Activated CD4-positive, alpha-beta memory T cell treated with anti-CD3 and anti-CD28 coated beads for 36 hours (primary cell): ENCODE measurements around the gene SPTB. TPM values are rescaled to one million over a fixed set of nuclear protein-coding genes. Genes with fewer than 3 reads are reported as not detected.

Source experiments
- CTCF ChIA-PET: fragments of 350-600 bp; sonication (Branson Sonifier 250); formaldehyde crosslinking; loops from one replicate; lab custom pipeline; 2021; ENCODE audit warnings: antibody characterized with exemption, inconsistent platforms; lab: Charles Lee
- POLR2A ChIA-PET: fragments of 350-600 bp; sonication (Branson Sonifier 250); formaldehyde crosslinking; loops from one replicate; lab custom pipeline; 2021; ENCODE audit warnings: antibody characterized with exemption; lab: Charles Lee
- DNase-seq: peaks from one replicate; pipeline ENCODE4 v3.0.0-alpha.2; 2020
- H3K27ac Mint-ChIP-seq: one replicate; pipeline ENCODE4 v1.8.0; 2021; ENCODE audit warnings: mixed read lengths
- H3K27me3 Mint-ChIP-seq: one replicate; pipeline ENCODE4 v1.8.0; 2021; ENCODE audit warnings: mixed read lengths
- H3K36me3 Mint-ChIP-seq: one replicate; pipeline ENCODE4 v1.8.0; 2021; ENCODE audit warnings: mixed read lengths
- H3K4me1 Mint-ChIP-seq: one replicate; pipeline ENCODE4 v1.8.0; 2021; ENCODE audit warnings: low read depth, mixed read lengths
- H3K4me3 Mint-ChIP-seq: one replicate; pipeline ENCODE4 v1.8.0; 2021; ENCODE audit warnings: mild to moderate bottlenecking, mixed read lengths
- H3K9me3 Mint-ChIP-seq: one replicate; pipeline ENCODE4 v1.8.0; 2021; ENCODE audit warnings: mixed read lengths
- intact Hi-C: fragments of 100-400 bp; cut with micrococcal nuclease; formaldehyde crosslinking; loops from one replicate; pipeline ENCODE4 v1.15.1; 2023
- total RNA-seq, 2 experiments: library from RNA; stranded (reverse); gene quantifications; one replicate each; pipeline ENCODE4 v1.2.3, GENCODE V29; 2021

The SPTB gene
- total RNA-seq, 2 experiments from 2014 or later, result 0.57 to 0.70 TPM

GRCh38 chr14:64865992-64866391 lies 13.7 kb downstream of the SPTB start:
- intact Hi-C loops, result no loop called here
- no peaks in the 10 kb centered on the region for H3K36me3 Mint-ChIP-seq
- ChIA-PET CTCF (interaction anchor here (1.5 kb wide), 1 partner anchor 43 kb away, joined by 6 read pairs; no protein-coding TSS in a partner anchor), POLR2A (no interaction called here)
- H3K9me3 Mint-ChIP-seq, result no peaks in the 10 kb centered on the region
- H3K27me3 Mint-ChIP-seq, result peaks cover 11% of the 10 kb centered on the region
- no peak overlapping the region for H3K27ac Mint-ChIP-seq
- DNase-seq, result no peak
- no peak overlapping the region for H3K4me3 Mint-ChIP-seq
- H3K4me1 Mint-ChIP-seq, result no peaks in the 10 kb centered on the region

GRCh38 chr14:64865109-64865508 lies 14.6 kb downstream of the SPTB start:
- DNase-seq, result no peak
- POLR2A ChIA-PET, result no interaction called here
- CTCF ChIA-PET, result interaction anchor here (1.2 to 1.5 kb wide), 2 partner anchors 27 to 42 kb away, joined by 5 to 6 read pairs; no protein-coding TSS in a partner anchor
- no peak overlapping the region for H3K27ac Mint-ChIP-seq
- no peak overlapping the region for H3K4me3 Mint-ChIP-seq
- no peaks in the 10 kb centered on the region for H3K9me3 Mint-ChIP-seq
- H3K4me1 Mint-ChIP-seq, result no peaks in the 10 kb centered on the region
- H3K27me3 Mint-ChIP-seq, result peaks cover 11% of the 10 kb centered on the region
- H3K36me3 Mint-ChIP-seq, result no peaks in the 10 kb centered on the region
- intact Hi-C loops, result no loop called here

DNA sequence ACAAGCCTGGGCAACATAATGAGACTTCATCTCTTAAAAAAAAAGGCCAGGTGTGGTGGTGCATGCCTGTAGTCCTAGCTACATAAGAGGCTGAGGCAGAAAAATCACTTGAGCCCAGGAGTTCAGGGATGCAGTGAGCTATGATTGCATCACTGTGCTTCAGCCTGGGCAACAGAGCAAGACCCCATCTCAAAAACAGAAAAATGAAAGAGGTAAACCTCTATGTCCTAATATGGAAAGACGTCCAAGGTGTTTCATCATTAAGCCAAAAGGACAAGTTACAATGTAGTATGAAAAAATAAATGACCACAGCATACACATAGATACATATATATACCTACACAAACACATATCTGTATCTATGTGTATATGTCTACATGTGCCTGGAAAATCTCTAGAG lies 15.4 kb downstream of the SPTB start:
- ChIA-PET POLR2A (interaction anchor here (0.6 kb wide), 1 partner anchor 14 kb away, joined by 3 read pairs; no protein-coding TSS in a partner anchor), CTCF (interaction anchor here (0.8 to 1.2 kb wide), 2 partner anchors 27 to 41 kb away, joined by 5 read pairs; no protein-coding TSS in a partner anchor)
- intact Hi-C loops, result no loop called here
- Mint-ChIP-seq H3K36me3 (no peaks in the 10 kb centered on the region), H3K4me1 (no peaks in the 10 kb centered on the region), H3K27me3 (peaks cover 10% of the 10 kb centered on the region), H3K27ac (no peak overlapping the region), H3K4me3 (no peak overlapping the region), H3K9me3 (no peaks in the 10 kb centered on the region)
- DNase-seq, result no peak

DNA sequence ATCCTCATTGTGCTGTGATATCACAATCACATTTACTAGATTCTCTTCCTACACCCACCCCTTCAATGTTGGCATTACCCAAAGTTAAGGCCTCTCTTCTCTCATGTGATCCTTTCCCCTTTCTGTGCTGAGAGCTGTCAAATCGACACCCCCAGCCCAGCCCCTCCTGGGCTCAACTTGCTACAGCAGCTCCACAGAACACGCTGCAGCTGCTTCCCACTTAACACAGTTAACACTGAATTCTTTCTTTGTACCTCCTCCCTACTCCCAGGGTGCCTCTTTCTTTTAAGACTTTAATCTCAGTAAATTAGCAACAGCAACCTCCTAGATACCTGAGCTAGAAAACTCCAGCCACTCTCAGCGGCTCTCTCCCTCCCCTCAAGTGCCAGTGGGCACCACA lies 17.8 kb downstream of the SPTB start:
- ChIA-PET POLR2A (no interaction called here), CTCF (interaction anchor here (0.6 kb wide), 1 partner anchor 28 kb away, joined by 3 read pairs; no protein-coding TSS in a partner anchor)
- H3K27ac Mint-ChIP-seq, result no peak overlapping the region
- H3K27me3 Mint-ChIP-seq, result peaks cover 7% of the 10 kb centered on the region
- DNase-seq, result no peak
- H3K9me3 Mint-ChIP-seq, result no peaks in the 10 kb centered on the region
- intact Hi-C loops, result no loop called here
- no peaks in the 10 kb centered on the region for H3K4me1 Mint-ChIP-seq
- H3K36me3 Mint-ChIP-seq, result no peaks in the 10 kb centered on the region
- no peak overlapping the region for H3K4me3 Mint-ChIP-seq

DNA sequence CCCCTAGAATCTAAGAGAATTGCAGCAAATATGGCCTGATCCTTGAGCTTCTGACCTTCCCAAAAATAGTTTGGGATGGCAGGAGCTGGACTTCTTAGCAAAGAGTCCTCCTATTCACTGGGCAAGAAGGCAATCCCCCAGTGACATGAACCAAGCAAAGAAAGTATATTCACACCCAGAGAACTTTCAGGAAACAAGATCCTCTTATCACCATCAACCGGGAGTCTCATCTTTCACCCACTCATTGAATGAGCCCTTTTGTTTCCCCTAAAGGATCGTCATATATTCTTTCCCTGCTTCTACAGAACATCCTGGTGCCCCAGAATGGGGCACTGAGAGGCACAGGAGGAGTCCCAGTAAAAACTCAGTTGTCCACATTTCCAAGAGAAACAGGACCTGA lies 19.7 kb downstream of the SPTB start:
- H3K36me3 Mint-ChIP-seq, result no peaks in the 10 kb centered on the region
- DNase-seq, result no peak
- no peaks in the 10 kb centered on the region for H3K4me1 Mint-ChIP-seq
- intact Hi-C loops, result no loop called here
- H3K27ac Mint-ChIP-seq, result no peak overlapping the region
- H3K9me3 Mint-ChIP-seq, result no peaks in the 10 kb centered on the region
- H3K4me3 Mint-ChIP-seq, result no peak overlapping the region
- peaks cover 5% of the 10 kb centered on the region for H3K27me3 Mint-ChIP-seq
- ChIA-PET POLR2A (no interaction called here), CTCF (no interaction called here)

GRCh38 chr14:64857979-64858744 lies 21.5 kb downstream of the SPTB start:
- ChIA-PET POLR2A (interaction anchor here (0.7 kb wide), 1 partner anchor 13 kb away, joined by 3 read pairs; no protein-coding TSS in a partner anchor), CTCF (interaction anchor here (1.4 kb wide), 1 partner anchor 35 kb away, joined by 5 read pairs; no protein-coding TSS in a partner anchor)
- no peak overlapping the region for H3K27ac Mint-ChIP-seq
- intact Hi-C loops, result no loop called here
- H3K4me1 Mint-ChIP-seq, result no peaks in the 10 kb centered on the region
- no peaks in the 10 kb centered on the region for H3K9me3 Mint-ChIP-seq
- DNase-seq, result no peak
- no peak overlapping the region for H3K4me3 Mint-ChIP-seq
- no peaks in the 10 kb centered on the region for H3K36me3 Mint-ChIP-seq
- peaks cover 5% of the 10 kb centered on the region for H3K27me3 Mint-ChIP-seq

DNA sequence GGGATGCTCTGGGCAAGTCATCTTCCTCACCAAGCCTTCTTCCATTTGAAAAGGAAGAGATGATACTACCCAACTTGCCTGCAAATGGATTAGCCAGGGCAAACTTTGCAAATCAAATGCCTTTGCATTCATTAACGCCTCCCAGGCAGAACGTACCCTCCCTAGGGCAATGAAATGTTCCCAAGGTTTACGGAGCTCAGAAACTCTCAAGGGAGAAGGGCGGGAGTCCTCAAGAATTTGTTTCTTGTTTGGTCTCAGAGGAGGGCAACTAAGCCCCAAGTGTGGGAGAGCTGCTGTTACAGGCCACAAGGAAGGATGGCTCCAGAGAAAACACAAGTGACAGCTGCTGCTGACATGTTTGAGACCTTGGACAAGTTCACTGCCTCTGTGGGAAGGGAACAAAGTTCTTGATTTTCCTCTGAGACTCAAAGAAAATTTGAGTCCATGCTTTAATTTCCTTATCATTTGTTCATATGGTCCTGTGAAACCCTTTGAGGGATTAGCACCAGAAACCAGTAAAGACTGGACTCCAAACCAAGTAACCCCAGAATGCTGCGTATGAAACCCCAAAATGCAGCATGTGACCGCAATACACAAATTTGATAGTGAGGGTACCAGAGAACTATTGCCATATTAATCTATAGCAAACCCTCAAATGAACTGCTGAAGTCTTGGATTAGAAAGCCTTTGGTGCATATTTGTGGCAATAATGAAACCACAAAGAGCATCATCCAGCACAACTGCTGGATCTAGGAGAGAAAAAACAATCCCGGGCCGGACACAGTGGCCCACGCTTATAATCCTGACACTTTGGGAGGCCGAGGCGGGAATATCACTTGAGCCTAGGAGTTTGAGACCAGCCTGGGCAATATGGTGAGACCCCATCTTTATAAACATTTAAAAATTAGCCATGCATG lies 22.9 kb downstream of the SPTB start:
- intact Hi-C loops, result no loop called here
- H3K9me3 Mint-ChIP-seq, result no peaks in the 10 kb centered on the region
- no peaks in the 10 kb centered on the region for H3K4me1 Mint-ChIP-seq
- CTCF ChIA-PET, result interaction anchor here (1.1 to 1.4 kb wide), 3 partner anchors 34 to 35 kb away, joined by 3 to 5 read pairs (median 5); no protein-coding TSS in a partner anchor
- peaks cover 5% of the 10 kb centered on the region for H3K27me3 Mint-ChIP-seq
- DNase-seq, result no peak
- no peaks in the 10 kb centered on the region for H3K36me3 Mint-ChIP-seq
- no peak overlapping the region for H3K4me3 Mint-ChIP-seq
- POLR2A ChIA-PET, result no interaction called here
- no peak overlapping the region for H3K27ac Mint-ChIP-seq

- intact Hi-C loops, result no loop called here
- H3K36me3 Mint-ChIP-seq, result no peaks in the 10 kb centered on the region
- H3K27me3 Mint-ChIP-seq, result peaks cover 5% of the 10 kb centered on the region
- ChIA-PET POLR2A (no interaction called here), CTCF (interaction anchor here (1.1 to 1.4 kb wide), 2 partner anchors 33 to 36 kb away, joined by 3 to 5 read pairs; no protein-coding TSS in a partner anchor)
- no peak for DNase-seq
- no peaks in the 10 kb centered on the region for H3K4me1 Mint-ChIP-seq
- H3K9me3 Mint-ChIP-seq, result no peaks in the 10 kb centered on the region
- H3K4me3 Mint-ChIP-seq, result no peak overlapping the region
- H3K27ac Mint-ChIP-seq, result no peak overlapping the region
Observed at GRCh38 chr14:64855721-64856528, 23.8 kb downstream of the SPTB start.

- DNase-seq, result no peak
- H3K4me1 Mint-ChIP-seq, result peaks cover 9% of the 10 kb centered on the region
- no peaks in the 10 kb centered on the region for H3K9me3 Mint-ChIP-seq
- CTCF ChIA-PET, result no interaction called here
- POLR2A ChIA-PET, result no interaction called here
- peaks cover 9% of the 10 kb centered on the region for H3K27me3 Mint-ChIP-seq
- H3K36me3 Mint-ChIP-seq, result no peaks in the 10 kb centered on the region
- H3K27ac Mint-ChIP-seq, result no peak overlapping the region
- intact Hi-C loops, result no loop called here
- no peak overlapping the region for H3K4me3 Mint-ChIP-seq
Observed at GRCh38 chr14:64850369-64851137, 29.2 kb downstream of the SPTB start.

DNA sequence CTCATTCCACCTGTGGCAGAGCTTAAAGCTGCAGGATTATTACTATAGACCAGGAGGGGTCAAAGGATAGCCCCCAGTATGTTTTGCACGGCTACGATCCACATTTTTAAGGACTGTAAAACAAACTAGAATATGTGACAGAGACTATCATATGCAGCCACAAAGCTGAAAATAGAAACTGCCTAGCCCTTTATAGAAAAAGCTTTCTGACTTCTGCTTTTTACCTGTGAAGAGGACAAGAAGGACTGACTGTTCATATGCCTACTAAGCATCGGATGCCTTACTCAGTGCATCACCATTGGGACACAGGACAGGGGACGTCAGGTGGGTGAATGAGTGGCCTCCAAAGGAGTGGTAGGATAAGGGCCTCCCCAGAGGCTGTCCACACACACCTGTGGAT lies 29.8 kb downstream of the SPTB start:
- POLR2A ChIA-PET, result no interaction called here
- H3K27me3 Mint-ChIP-seq, result peaks cover 11% of the 10 kb centered on the region
- H3K36me3 Mint-ChIP-seq, result no peaks in the 10 kb centered on the region
- H3K27ac Mint-ChIP-seq, result no peak overlapping the region
- H3K4me3 Mint-ChIP-seq, result no peak overlapping the region
- peaks cover 9% of the 10 kb centered on the region for H3K4me1 Mint-ChIP-seq
- CTCF ChIA-PET, result no interaction called here
- intact Hi-C loops, result no loop called here
- H3K9me3 Mint-ChIP-seq, result no peaks in the 10 kb centered on the region
- DNase-seq, result no peak

GRCh38 chr14:64848239-64848638 lies 31.5 kb downstream of the SPTB start:
- Mint-ChIP-seq H3K4me3 (no peak overlapping the region), H3K36me3 (no peaks in the 10 kb centered on the region), H3K4me1 (peaks cover 9% of the 10 kb centered on the region), H3K27me3 (peaks cover 16% of the 10 kb centered on the region), H3K27ac (no peak overlapping the region), H3K9me3 (no peaks in the 10 kb centered on the region)
- CTCF ChIA-PET, result interaction anchor here (0.8 to 1.9 kb wide), 3 partner anchors 25 to 308 kb away, joined by 3 to 13 read pairs (median 8); partner anchors contain the start of gene HSPA2
- intact Hi-C loops, result no loop called here
- POLR2A ChIA-PET, result no interaction called here
- no peak for DNase-seq
